Measurements from ENCODE around the gene IL17F.

DNA sequence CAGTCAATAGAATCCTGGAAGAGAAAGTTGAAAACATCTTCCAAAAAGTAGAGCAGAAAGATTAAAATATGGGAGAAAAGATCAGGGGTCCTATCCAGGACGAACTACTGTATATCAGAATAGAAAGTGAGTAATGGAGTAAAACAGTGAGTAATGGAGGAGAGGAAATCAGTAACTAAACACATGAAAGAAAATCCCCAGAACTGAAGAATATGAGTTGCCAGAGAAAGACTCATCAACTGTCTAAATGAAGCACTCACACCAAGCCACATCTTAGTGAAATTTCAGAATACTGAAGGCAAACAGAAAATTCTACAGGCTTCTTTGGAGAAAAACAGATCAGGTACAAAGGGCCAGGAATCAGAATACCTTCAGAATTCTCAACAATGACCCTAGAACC, 43.3 kb downstream of the IL17F start:
- TF ChIP-seq POLR2A (IDR thresholded peaks at IDR 0.05) = no peak
- TF ChIP-seq, protein P1, sequence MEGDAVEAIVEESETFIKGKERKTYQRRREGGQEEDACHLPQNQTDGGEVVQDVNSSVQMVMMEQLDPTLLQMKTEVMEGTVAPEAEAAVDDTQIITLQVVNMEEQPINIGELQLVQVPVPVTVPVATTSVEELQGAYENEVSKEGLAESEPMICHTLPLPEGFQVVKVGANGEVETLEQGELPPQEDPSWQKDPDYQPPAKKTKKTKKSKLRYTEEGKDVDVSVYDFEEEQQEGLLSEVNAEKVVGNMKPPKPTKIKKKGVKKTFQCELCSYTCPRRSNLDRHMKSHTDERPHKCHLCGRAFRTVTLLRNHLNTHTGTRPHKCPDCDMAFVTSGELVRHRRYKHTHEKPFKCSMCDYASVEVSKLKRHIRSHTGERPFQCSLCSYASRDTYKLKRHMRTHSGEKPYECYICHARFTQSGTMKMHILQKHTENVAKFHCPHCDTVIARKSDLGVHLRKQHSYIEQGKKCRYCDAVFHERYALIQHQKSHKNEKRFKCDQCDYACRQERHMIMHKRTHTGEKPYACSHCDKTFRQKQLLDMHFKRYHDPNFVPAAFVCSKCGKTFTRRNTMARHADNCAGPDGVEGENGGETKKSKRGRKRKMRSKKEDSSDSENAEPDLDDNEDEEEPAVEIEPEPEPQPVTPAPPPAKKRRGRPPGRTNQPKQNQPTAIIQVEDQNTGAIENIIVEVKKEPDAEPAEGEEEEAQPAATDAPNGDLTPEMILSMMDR (IDR thresholded peaks at IDR 0.05) = no peak
- no peak for TF ChIP-seq EP300 (IDR thresholded peaks at IDR 0.05)
- TF ChIP-seq POLR2AphosphoS5 (IDR thresholded peaks at IDR 0.05) = no peak

Data from sigmoid colon (tissue), 4 donors.